ENCODE data around the gene ZNF316. TPM values are rescaled to one million over a fixed set of nuclear protein-coding genes. Genes with fewer than 3 reads are reported as not detected.

Gene ZNF316
- total and polyA plus RNA-seq, 2 donors (not counting 1 experiment from before 2014, with no cell fraction given): 5.1 to 13.0 TPM

- Histone ChIP-seq H3K9ac (ENCODE audit: insufficient read depth, low read length) (no peak overlapping the region), H3K4me1 (ENCODE audit: control insufficient read depth, extremely low read depth, insufficient read depth, low read length) (no peaks in the 10 kb centered on the region), H3K4me2 (ENCODE audit: extremely low read depth, insufficient read depth, low read length) (no peak overlapping the region), H3K27ac (ENCODE audit: insufficient read depth, low read length) (no peak overlapping the region), H3K9me3 (ENCODE audit: control insufficient read depth, insufficient read depth, low read depth, low read length) (no peaks in the 10 kb centered on the region), H3K27me3 (ENCODE audit: control insufficient read depth, insufficient read depth, low read length) (no peaks in the 10 kb centered on the region), H4K20me1 (ENCODE audit: control insufficient read depth, extremely low read depth, insufficient read depth, low read length) (no peaks in the 10 kb centered on the region), H2AFZ (ENCODE audit: low read length) (no peak overlapping the region), H3K4me3 (replicated peaks in 1 of 4; ENCODE audit: control extremely low read depth in 1 of 4, insufficient read depth in 1 of 4, low read depth in 3 of 4, low read length in 4 of 4) (no peak overlapping the region), H3K79me2 (ENCODE audit: control insufficient read depth, insufficient read depth, low read length) (no peaks in the 10 kb centered on the region), H3K36me3 (ENCODE audit: control insufficient read depth, insufficient read depth, low read length) (peaks cover 7% of the 10 kb centered on the region)
- TF ChIP-seq, protein P1, sequence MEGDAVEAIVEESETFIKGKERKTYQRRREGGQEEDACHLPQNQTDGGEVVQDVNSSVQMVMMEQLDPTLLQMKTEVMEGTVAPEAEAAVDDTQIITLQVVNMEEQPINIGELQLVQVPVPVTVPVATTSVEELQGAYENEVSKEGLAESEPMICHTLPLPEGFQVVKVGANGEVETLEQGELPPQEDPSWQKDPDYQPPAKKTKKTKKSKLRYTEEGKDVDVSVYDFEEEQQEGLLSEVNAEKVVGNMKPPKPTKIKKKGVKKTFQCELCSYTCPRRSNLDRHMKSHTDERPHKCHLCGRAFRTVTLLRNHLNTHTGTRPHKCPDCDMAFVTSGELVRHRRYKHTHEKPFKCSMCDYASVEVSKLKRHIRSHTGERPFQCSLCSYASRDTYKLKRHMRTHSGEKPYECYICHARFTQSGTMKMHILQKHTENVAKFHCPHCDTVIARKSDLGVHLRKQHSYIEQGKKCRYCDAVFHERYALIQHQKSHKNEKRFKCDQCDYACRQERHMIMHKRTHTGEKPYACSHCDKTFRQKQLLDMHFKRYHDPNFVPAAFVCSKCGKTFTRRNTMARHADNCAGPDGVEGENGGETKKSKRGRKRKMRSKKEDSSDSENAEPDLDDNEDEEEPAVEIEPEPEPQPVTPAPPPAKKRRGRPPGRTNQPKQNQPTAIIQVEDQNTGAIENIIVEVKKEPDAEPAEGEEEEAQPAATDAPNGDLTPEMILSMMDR (conservative IDR thresholded peaks at IDR 0.05 in 1 of 2, IDR thresholded peaks at IDR 0.05 in 1 of 2; ENCODE audit: low read depth in 1 of 2, low read length in 2 of 2): no peak
- no peak for TF ChIP-seq EZH2 (IDR thresholded peaks at IDR 0.05; ENCODE audit: low read length, missing control alignments)
- DNase-seq (ENCODE audit: low read depth in 2 of 2): no peak
Observed at GRCh38 chr7:6604458-6604857, 32.7 kb upstream of the ZNF316 start.

- H4K20me1 ChIP-seq (ENCODE audit: control insufficient read depth, extremely low read depth, insufficient read depth, low read length): no peaks in the 10 kb centered on the region
- DNase-seq (ENCODE audit: low read depth in 2 of 2): no peak
- no peak overlapping the region for H3K9ac ChIP-seq (ENCODE audit: insufficient read depth, low read length)
- H3K4me1 ChIP-seq (ENCODE audit: control insufficient read depth, extremely low read depth, insufficient read depth, low read length): no peaks in the 10 kb centered on the region
- H3K9me3 ChIP-seq (ENCODE audit: control insufficient read depth, insufficient read depth, low read depth, low read length): no peaks in the 10 kb centered on the region
- no peaks in the 10 kb centered on the region for H3K27me3 ChIP-seq (ENCODE audit: control insufficient read depth, insufficient read depth, low read length)
- H3K79me2 ChIP-seq (ENCODE audit: control insufficient read depth, insufficient read depth, low read length): no peaks in the 10 kb centered on the region
- no peak overlapping the region for H2AFZ ChIP-seq (ENCODE audit: low read length)
- no peak overlapping the region for H3K4me2 ChIP-seq (ENCODE audit: extremely low read depth, insufficient read depth, low read length)
- TF ChIP-seq, protein P1 (conservative IDR thresholded peaks at IDR 0.05 in 1 of 2, IDR thresholded peaks at IDR 0.05 in 1 of 2; ENCODE audit: low read depth in 1 of 2, low read length in 2 of 2): no peak
- TF ChIP-seq EZH2 (IDR thresholded peaks at IDR 0.05; ENCODE audit: low read length, missing control alignments): no peak
- H3K4me3 ChIP-seq (replicated peaks in 1 of 4; ENCODE audit: control extremely low read depth in 1 of 4, insufficient read depth in 1 of 4, low read depth in 3 of 4, low read length in 4 of 4): no peak overlapping the region
- H3K27ac ChIP-seq (ENCODE audit: insufficient read depth, low read length): no peak overlapping the region
- peaks cover 2% of the 10 kb centered on the region for H3K36me3 ChIP-seq (ENCODE audit: control insufficient read depth, insufficient read depth, low read length)
Observed at GRCh38 chr7:6606866-6607583, 30.1 kb upstream of the ZNF316 start.

DNA sequence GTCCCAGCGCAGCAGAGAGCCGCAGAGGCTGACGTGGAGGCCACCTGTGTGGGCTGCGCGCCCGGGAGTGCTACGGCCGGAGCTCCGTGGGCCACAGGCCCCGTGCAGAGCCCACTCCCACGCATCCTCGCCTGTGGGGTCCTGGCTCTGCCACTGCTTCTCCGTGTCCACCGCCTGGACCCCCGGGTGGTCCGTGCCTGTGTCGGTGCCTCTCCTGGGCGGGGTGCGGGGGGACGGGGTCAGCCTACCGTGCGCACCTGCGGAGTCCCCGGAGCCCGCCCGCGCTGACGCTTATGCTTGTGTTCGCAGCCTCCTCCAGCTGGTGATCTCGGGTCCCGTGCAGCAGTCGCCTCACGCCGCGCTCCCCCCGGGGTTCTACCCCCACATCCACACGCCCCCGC lies 29.5 kb upstream of the ZNF316 start:
- Histone ChIP-seq H3K4me1 (ENCODE audit: control insufficient read depth, extremely low read depth, insufficient read depth, low read length) (no peaks in the 10 kb centered on the region), H3K27me3 (ENCODE audit: control insufficient read depth, insufficient read depth, low read length) (no peaks in the 10 kb centered on the region), H3K9ac (ENCODE audit: insufficient read depth, low read length) (no peak overlapping the region), H3K9me3 (ENCODE audit: control insufficient read depth, insufficient read depth, low read depth, low read length) (no peaks in the 10 kb centered on the region), H3K27ac (ENCODE audit: insufficient read depth, low read length) (no peak overlapping the region), H2AFZ (ENCODE audit: low read length) (no peak overlapping the region), H4K20me1 (ENCODE audit: control insufficient read depth, extremely low read depth, insufficient read depth, low read length) (no peaks in the 10 kb centered on the region), H3K4me2 (ENCODE audit: extremely low read depth, insufficient read depth, low read length) (no peak overlapping the region), H3K79me2 (ENCODE audit: control insufficient read depth, insufficient read depth, low read length) (no peaks in the 10 kb centered on the region), H3K4me3 (replicated peaks in 1 of 4; ENCODE audit: control extremely low read depth in 1 of 4, insufficient read depth in 1 of 4, low read depth in 3 of 4, low read length in 4 of 4) (no peak overlapping the region), H3K36me3 (ENCODE audit: control insufficient read depth, insufficient read depth, low read length) (peaks cover 2% of the 10 kb centered on the region)
- no peak for DNase-seq (ENCODE audit: low read depth in 2 of 2)
- TF ChIP-seq, protein P1 (conservative IDR thresholded peaks at IDR 0.05 in 1 of 2, IDR thresholded peaks at IDR 0.05 in 1 of 2; ENCODE audit: low read depth in 1 of 2, low read length in 2 of 2): no peak
- TF ChIP-seq EZH2 (IDR thresholded peaks at IDR 0.05; ENCODE audit: low read length, missing control alignments): no peak

All from fibroblast of lung (primary cell).